ENCODE data around the gene AKAP13.
A peak's percentile ranks its signal among the peaks of the same experiment; 100 is the strongest.
"Not testable (repeated sequence)": the region's sequence is repeated elsewhere in the genome, so short reads cannot be mapped to it uniquely, and the experiment has no call there.

The AKAP13 gene

DNA sequence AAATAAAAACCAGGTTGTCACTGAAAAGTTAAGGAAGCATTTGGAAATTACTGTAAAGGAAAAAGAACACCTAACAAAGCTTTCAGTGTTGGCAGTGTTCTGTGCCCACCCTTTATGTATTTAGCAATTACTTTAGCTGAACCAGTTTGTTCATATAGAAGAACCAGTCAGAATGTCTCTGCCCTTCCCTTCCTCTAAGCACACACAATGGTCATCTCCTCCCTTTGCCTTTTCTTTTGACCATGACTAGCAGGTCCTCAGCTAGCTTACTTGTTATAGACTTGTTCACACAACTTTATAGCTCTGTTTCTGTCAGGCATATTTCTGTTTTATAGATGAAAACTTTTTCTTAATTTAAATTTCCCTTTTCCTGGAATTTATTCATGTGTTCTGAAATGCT, 59.6 kb downstream of the AKAP13 start:
- TF ChIP-seq PAX5 (IDR thresholded peaks at IDR 0.05; ENCODE audit: insufficient read depth, low read length, severe bottlenecking), result no peak
- no peak for TF ChIP-seq SPI1 (IDR thresholded peaks at IDR 0.05; ENCODE audit: low read depth, low read length)
- no peak for TF ChIP-seq POU2F2 (IDR thresholded peaks at IDR 0.05; ENCODE audit: low read depth, low read length)
- no peak for TF ChIP-seq POLR2A (IDR thresholded peaks at IDR 0.05; ENCODE audit: low read depth, low read length)
- TF ChIP-seq TAF1 (IDR thresholded peaks at IDR 0.05; ENCODE audit: low read depth, low read length), result no peak
- no peak for TF ChIP-seq POLR2AphosphoS5 (IDR thresholded peaks at IDR 0.05; ENCODE audit: low read depth, low read length)
- no peak for DNase-seq (ENCODE audit: insufficient read length, low spot score)
- peak; percentile 45 for FAIRE-seq

DNA sequence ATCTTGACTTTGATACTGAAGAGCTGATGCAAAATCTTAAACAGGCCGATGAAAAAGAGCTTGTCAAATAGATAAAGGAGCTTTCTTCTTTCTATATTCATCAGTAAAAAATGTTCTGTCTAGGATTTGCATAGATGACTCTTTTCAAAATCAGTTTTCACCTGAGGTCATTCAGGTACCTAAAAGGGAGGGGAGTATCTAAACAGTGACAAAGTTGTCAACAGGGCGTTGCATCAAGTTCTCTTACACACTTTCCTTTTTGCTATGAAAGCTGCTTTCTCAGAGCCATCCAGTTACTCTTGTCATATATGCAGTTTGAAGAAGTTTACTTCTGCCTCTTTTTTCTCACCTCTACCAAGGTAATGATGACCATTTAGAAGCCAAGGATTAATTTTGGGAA, 60.0 kb downstream of the AKAP13 start:
- TF ChIP-seq POLR2A (IDR thresholded peaks at IDR 0.05; ENCODE audit: low read depth, low read length) (no peak), POLR2AphosphoS5 (IDR thresholded peaks at IDR 0.05; ENCODE audit: low read depth, low read length) (no peak), SPI1 (IDR thresholded peaks at IDR 0.05; ENCODE audit: low read depth, low read length) (no peak), TAF1 (IDR thresholded peaks at IDR 0.05; ENCODE audit: low read depth, low read length) (no peak), PAX5 (IDR thresholded peaks at IDR 0.05; ENCODE audit: insufficient read depth, low read length, severe bottlenecking) (no peak), POU2F2 (IDR thresholded peaks at IDR 0.05; ENCODE audit: low read depth, low read length) (no peak)
- DNase-seq (ENCODE audit: insufficient read length, low spot score), result no peak
- FAIRE-seq, result peak; percentile 85

DNA sequence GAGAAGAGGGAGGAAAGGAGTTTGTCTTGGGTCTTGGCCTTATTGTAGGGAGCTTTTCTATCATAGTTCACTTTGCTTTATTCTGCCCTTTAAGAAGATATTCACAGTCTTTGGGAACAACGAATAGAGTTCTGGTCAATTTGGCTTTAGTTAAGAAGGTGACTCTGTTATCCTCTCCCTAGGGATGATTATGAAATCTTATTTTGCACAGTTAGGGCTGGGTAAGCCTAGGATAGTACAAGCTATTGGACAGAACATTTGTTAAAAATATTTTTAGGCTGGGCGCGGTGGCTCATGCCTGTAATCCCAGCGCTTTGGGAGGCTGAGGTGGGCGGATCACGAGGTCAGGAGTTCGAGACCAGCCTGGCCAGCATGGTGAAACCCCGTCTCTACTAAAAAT, 61.5 kb downstream of the AKAP13 start:
- FAIRE-seq; DNase-seq (ENCODE audit: insufficient read length, low spot score): not testable (repeated sequence)

DNA sequence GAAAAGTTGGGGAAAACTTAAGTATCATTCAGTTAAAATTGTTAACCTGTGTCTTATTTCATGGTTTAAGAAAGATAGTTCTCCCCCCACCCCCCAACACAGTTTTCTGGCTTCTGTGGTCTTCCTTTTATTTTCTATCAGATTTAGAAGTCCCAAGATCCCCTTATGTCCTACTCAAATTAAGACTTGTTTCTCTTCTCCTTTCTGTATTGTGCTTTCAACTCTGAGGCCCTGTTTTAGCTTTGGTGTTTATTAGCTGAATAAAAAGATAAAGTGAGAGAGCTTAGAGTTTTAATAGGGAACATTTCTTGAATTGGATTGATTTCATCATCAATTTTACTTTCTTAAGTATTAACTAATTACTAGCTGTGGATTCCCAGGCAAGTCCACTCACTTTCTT, 62.6 kb downstream of the AKAP13 start:
- no peak for DNase-seq (ENCODE audit: insufficient read length, low spot score)
- FAIRE-seq, result no peak
- peak; percentile 75 for TF ChIP-seq SPI1 (IDR thresholded peaks at IDR 0.05; ENCODE audit: low read depth, low read length)
- no peak for TF ChIP-seq POLR2AphosphoS5 (IDR thresholded peaks at IDR 0.05; ENCODE audit: low read depth, low read length)
- no peak for TF ChIP-seq TAF1 (IDR thresholded peaks at IDR 0.05; ENCODE audit: low read depth, low read length)
- no peak for TF ChIP-seq POU2F2 (IDR thresholded peaks at IDR 0.05; ENCODE audit: low read depth, low read length)
- TF ChIP-seq POLR2A (IDR thresholded peaks at IDR 0.05; ENCODE audit: low read depth, low read length), result no peak
- no peak for TF ChIP-seq PAX5 (IDR thresholded peaks at IDR 0.05; ENCODE audit: insufficient read depth, low read length, severe bottlenecking)

DNA sequence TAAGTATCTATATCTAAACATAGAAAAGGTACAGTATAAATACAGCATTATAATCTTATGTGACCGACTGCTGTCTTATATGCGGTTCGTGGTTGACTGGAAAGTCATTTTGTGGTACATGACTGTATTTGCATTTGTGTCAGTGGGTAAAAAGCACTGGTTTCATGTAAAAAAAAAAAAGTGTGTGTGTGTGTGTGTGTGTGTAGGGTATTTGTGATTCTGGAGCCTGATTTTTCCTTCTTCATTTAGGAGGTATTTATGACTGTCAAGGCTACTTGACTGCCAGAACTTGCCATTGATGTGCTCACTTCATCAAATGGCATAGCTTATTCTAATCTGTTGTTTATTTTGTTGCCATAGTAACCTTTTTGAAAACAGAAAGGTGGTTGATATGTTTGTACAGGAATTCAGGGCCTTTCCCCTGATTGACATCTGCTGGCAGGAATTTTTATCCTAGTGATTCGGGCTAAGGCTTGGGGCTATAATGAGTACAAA, 63.2 kb downstream of the AKAP13 start:
- peak; percentile 89 for TF ChIP-seq POU2F2 (IDR thresholded peaks at IDR 0.05; ENCODE audit: low read depth, low read length)
- no peak for TF ChIP-seq POLR2A (IDR thresholded peaks at IDR 0.05; ENCODE audit: low read depth, low read length)
- FAIRE-seq (peak; percentile 98), DNase-seq (ENCODE audit: insufficient read length, low spot score) (no peak)

DNA sequence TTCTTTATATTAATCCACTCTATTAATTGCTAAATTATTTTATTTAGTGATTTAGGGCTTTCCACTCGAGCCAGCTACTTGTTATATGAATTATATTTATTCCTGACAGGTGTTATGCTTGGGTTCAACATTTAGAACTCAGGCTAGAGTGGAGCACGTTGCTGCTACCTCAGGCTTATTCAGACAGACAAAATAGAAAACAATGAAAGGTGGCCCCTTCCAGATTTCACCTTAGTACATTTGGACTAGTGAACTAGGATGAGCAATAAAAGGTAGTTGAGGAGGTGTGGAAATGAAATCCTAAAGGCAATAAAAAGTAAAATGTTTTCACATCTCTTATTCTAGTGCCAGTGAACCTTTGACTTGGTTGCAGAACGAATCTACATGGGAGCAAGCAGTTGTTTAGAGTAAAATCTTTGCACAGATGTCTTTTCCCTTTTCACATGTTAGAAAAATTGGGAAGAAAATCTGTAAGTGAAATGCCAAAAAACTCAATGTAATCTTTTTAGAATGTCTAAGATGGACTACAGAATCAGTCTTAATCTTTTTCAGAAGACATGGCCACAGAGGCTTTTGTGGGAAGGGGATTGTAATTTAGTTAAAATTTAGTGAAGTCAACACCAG, 63.8 kb downstream of the AKAP13 start:
- no peak for DNase-seq (ENCODE audit: insufficient read length, low spot score)
- TF ChIP-seq SPI1 (IDR thresholded peaks at IDR 0.05; ENCODE audit: low read depth, low read length) (no peak), POLR2A (IDR thresholded peaks at IDR 0.05; ENCODE audit: low read depth, low read length) (no peak), POLR2AphosphoS5 (IDR thresholded peaks at IDR 0.05; ENCODE audit: low read depth, low read length) (no peak), PAX5 (IDR thresholded peaks at IDR 0.05; ENCODE audit: insufficient read depth, low read length, severe bottlenecking) (no peak), POU2F2 (IDR thresholded peaks at IDR 0.05; ENCODE audit: low read depth, low read length) (no peak), TAF1 (IDR thresholded peaks at IDR 0.05; ENCODE audit: low read depth, low read length) (no peak)
- FAIRE-seq, result peak; percentile 55

DNA sequence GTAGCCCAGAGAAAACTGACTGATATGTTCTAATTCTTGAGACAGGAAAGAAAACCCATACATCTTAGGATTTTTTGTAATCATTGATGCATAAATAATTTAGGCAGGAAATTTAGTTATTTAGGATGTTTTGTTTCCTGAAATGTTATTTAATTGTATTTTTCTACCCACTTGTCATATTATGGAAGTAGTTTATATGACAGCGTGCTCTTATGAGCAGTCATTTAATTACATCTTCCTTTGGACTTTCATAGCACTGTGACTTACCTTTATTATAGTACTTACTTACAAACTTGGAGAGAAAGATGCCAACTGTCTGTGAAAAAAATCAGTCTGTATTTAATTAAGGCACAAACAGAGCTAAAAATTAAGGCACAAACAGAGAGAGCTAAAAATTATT, 65.0 kb downstream of the AKAP13 start:
- DNase-seq (ENCODE audit: insufficient read length, low spot score) (no peak), FAIRE-seq (no peak)
- TF ChIP-seq PAX5 (IDR thresholded peaks at IDR 0.05; ENCODE audit: insufficient read depth, low read length, severe bottlenecking) (no peak), SPI1 (IDR thresholded peaks at IDR 0.05; ENCODE audit: low read depth, low read length) (no peak), POU2F2 (IDR thresholded peaks at IDR 0.05; ENCODE audit: low read depth, low read length) (no peak)

DNA sequence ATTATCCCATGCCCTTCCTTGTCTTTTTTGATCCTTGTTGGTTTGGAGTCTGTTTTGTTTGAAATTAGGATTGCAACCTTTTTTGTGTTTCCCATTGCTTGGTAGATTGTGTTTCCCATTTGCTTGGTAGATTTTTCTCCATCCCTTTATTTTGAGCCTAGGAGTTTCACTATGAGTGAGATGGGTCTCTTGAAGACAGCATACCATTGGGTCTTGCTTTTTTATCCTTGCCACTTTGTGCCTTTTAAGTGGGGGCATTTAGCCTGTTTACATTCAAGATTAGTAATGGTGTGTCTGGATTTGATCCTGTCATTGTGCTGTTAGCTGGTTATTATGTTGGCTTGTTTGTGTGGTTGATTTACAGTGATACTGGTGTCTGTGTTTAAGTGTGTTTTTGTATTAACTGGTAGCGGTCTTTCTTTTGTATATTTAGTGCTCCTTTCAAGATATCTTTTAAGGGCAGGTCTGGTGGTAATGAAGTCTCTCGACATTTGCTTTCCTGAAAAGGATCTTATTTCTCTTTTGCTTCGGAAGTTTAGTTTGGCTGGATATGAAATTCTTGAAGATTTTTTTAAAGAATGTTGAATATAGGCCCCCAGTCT, 70.8 kb downstream of the AKAP13 start:
- peak; percentile 69 for FAIRE-seq
- TF ChIP-seq POLR2A (IDR thresholded peaks at IDR 0.05; ENCODE audit: low read depth, low read length) (no peak), SPI1 (IDR thresholded peaks at IDR 0.05; ENCODE audit: low read depth, low read length) (no peak), POLR2AphosphoS5 (IDR thresholded peaks at IDR 0.05; ENCODE audit: low read depth, low read length) (no peak), POU2F2 (IDR thresholded peaks at IDR 0.05; ENCODE audit: low read depth, low read length) (no peak), PAX5 (IDR thresholded peaks at IDR 0.05; ENCODE audit: insufficient read depth, low read length, severe bottlenecking) (no peak), TAF1 (IDR thresholded peaks at IDR 0.05; ENCODE audit: low read depth, low read length) (no peak)
- no peak for DNase-seq (ENCODE audit: insufficient read length, low spot score)

DNA sequence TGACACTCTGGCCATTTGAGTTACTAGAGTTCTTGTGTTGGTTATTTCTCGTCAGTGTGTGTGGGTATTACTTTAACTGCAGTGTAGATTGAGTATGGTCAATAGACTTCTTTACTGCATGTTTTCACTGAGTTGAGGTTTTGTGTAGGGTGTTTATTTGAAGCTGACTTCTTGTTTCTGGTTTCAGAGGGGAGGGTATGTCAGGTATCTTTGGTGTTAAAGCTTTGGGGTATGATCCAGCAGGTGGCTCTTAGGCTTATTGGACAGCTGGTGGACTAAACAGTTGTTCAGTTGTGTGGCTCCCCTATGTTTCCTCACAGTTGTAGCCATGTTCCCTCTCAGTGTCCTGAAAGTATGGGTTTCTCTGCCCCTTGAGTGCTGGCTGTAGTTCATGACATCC, 72.0 kb downstream of the AKAP13 start:
- FAIRE-seq (peak; percentile 94), DNase-seq (ENCODE audit: insufficient read length, low spot score) (no peak)
- TF ChIP-seq POLR2AphosphoS5 (IDR thresholded peaks at IDR 0.05; ENCODE audit: low read depth, low read length), result no peak
- peak; percentile 67 for TF ChIP-seq SPI1 (IDR thresholded peaks at IDR 0.05; ENCODE audit: low read depth, low read length)

DNA sequence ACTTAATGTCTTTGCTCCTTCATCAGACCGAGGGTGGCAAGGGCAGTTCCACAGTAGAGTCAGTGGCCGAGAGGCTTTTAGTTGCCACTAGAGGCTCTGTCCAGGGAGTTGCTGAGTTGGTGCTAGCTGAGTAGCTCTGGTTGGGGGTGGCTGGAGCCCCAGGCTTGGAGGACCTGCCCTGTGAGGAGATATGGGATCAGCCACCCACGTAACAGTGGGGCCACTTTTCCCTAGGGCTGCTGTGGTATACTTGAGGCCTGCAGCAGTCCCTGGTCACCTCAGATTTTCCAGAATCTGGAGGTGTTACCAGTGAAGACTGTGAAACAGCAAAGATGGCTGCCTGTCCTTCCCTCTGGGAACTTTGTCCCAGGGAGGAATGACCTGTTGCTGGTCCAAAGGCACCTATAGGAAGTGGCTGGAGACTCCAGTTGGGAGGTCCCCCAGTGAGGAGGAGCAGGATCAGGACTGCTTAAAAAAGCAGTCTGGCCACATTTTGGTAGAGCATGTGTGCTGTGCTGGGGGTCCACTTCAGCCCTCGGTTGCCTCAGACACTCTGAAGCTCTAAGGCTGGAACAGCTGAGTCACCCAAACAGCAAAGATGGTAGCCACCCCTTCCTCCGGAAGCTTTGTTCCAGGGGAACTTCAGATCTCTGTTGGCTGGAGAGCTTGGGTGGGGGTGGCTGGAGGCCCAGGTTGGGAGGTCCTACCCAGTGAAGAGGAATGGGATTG, 72.9 kb downstream of the AKAP13 start:
- TF ChIP-seq POLR2A (IDR thresholded peaks at IDR 0.05; ENCODE audit: low read depth, low read length) (no peak), POU2F2 (IDR thresholded peaks at IDR 0.05; ENCODE audit: low read depth, low read length) (no peak), PAX5 (IDR thresholded peaks at IDR 0.05; ENCODE audit: insufficient read depth, low read length, severe bottlenecking) (no peak), TAF1 (IDR thresholded peaks at IDR 0.05; ENCODE audit: low read depth, low read length) (no peak), SPI1 (IDR thresholded peaks at IDR 0.05; ENCODE audit: low read depth, low read length) (no peak), POLR2AphosphoS5 (IDR thresholded peaks at IDR 0.05; ENCODE audit: low read depth, low read length) (no peak)
- DNase-seq (ENCODE audit: insufficient read length, low spot score), result no peak
- no peak for FAIRE-seq

Data from GM12891 (cell line).